GM12878 (cell line): ENCODE measurements around the gene TSSK3. TPM values are rescaled to one million over a fixed set of nuclear protein-coding genes. Genes with fewer than 3 reads are reported as not detected.

ENCODE experiments used
- ATAC-seq: fragments of 200-7000 bp; cut with Tn5 transposase; 3 replicates; pipeline ENCODE4 v1.9.1; 2020; ENCODE audit warnings: mild to moderate bottlenecking, moderate library complexity
- BruUV-seq: library from RNA; stranded (reverse); fragments of 400-500 nt; replicated peaks from 2 replicates; lab custom pipeline; 2021; lab: Mats Ljungman, UMichigan
- CTCF ChIA-PET: fragments of 300-600 bp; sonication (Branson Sonifier 250); formaldehyde crosslinking; extraction: SDS; loops from one replicate; lab custom pipeline; 2021; ENCODE audit warnings: inconsistent platforms; lab: Yijun Ruan, JAX
- POLR2A ChIA-PET: fragments of 350-600 bp; formaldehyde crosslinking; extraction: SDS; loops from one replicate; lab custom pipeline; 2021; ENCODE audit warnings: inconsistent platforms; lab: Charles Lee
- RAD21 ChIA-PET: fragments of 300-600 bp; sonication (Branson Sonifier 250); formaldehyde crosslinking; loops from one replicate; lab custom pipeline; 2023; ENCODE audit warnings: antibody characterized with exemption; ENCODE audit not compliant: unreplicated experiment; lab: Charles Lee
- SMC1A ChIA-PET: fragments of 300-600 bp; sonication (Branson Sonifier 250); formaldehyde crosslinking; loops from one replicate; lab custom pipeline; 2023; ENCODE audit not compliant: unreplicated experiment, uncharacterized antibody; lab: Charles Lee
- DNase-seq: peaks from one replicate; pipeline ENCODE4 v3.0.0-alpha.2; 2011; ENCODE audit warnings: low read depth, low spot score
- FAIRE-seq: peaks from 3 replicates; lab custom pipeline; 2011; peaks lifted over from hg19 to GRCh38; lab: Jason Lieb, UNC
- H2AFZ ChIP-seq: 2 replicates; pipeline ENCODE4 v1.6.0; 2011; ENCODE audit warnings: low read depth, low read length, control low read depth; ENCODE audit not compliant: control insufficient read depth
- H3K27ac ChIP-seq: 2 replicates; pipeline ENCODE4 v1.5.1; 2011; ENCODE audit warnings: control low read depth; ENCODE audit not compliant: control insufficient read depth, insufficient read depth
- H3K27me3 ChIP-seq, 2 experiments: replicated peaks in 1 of 2; 2 replicates each; pipeline versions ENCODE4 v1.6.0 to v1.6.1; 2011; ENCODE audit warnings: low read length in 1 of 2; ENCODE audit not compliant: control insufficient read depth in 2 of 2, insufficient read depth in 2 of 2
- H3K36me3 ChIP-seq, 2 experiments: 2 replicates each; pipeline ENCODE4 v1.5.1; 2011; ENCODE audit warnings: low read length in 1 of 2; ENCODE audit not compliant: control insufficient read depth in 2 of 2, insufficient read depth in 2 of 2
- H3K4me1 ChIP-seq: 2 replicates; pipeline ENCODE4 v1.6.1; 2011; ENCODE audit warnings: mild to moderate bottlenecking, low read length, moderate library complexity, mixed read lengths; ENCODE audit not compliant: control insufficient read depth, insufficient read depth
- H3K4me2 ChIP-seq: 2 replicates; pipeline ENCODE4 v1.6.0; 2011; ENCODE audit warnings: control low read depth; ENCODE audit not compliant: control insufficient read depth, insufficient read depth
- H3K4me3 ChIP-seq: fragments of 200-600 bp; sonication (generic); 2 replicates; pipeline ENCODE4 v1.5.1; 2016
- H3K79me2 ChIP-seq: 2 replicates; pipeline ENCODE4 v1.6.0; 2011; ENCODE audit warnings: low read length; ENCODE audit not compliant: control insufficient read depth, insufficient read depth
- H3K9ac ChIP-seq: 2 replicates; pipeline ENCODE4 v1.8.0; 2011; ENCODE audit warnings: low read length, control low read depth, mixed read lengths; ENCODE audit not compliant: control insufficient read depth, insufficient read depth
- H3K9me3 ChIP-seq: replicated peaks from 3 replicates; pipeline ENCODE4 v1.5.1; 2011; ENCODE audit warnings: mild to moderate bottlenecking, low read length; ENCODE audit not compliant: control insufficient read depth, insufficient read depth
- H4K20me1 ChIP-seq: 2 replicates; pipeline ENCODE4 v1.6.0; 2011; ENCODE audit not compliant: control insufficient read depth, insufficient read depth
- HDGF ChIP-seq: fragments of 450-650 bp; IDR thresholded peaks from 2 replicates; pipeline ENCODE4 v1.6.1; 2016; ENCODE audit warnings: antibody characterized with exemption
- MTA3 ChIP-seq: IDR thresholded peaks from 2 replicates; pipeline ENCODE4 v1.6.1; 2012; ENCODE audit warnings: low read length, inconsistent platforms, borderline replicate concordance
- POLR2A ChIP-seq: IDR thresholded peaks from 2 replicates; pipeline ENCODE4 v1.6.1; 2011; ENCODE audit warnings: low read depth, mild to moderate bottlenecking, low read length
- POLR2AphosphoS5 ChIP-seq: IDR thresholded peaks from 2 replicates; pipeline ENCODE4 v1.6.1; 2011; ENCODE audit warnings: mild to moderate bottlenecking, low read length, inconsistent platforms
- POU2F2 ChIP-seq: IDR thresholded peaks from 3 replicates; pipeline ENCODE4 v1.6.1; 2011; ENCODE audit warnings: low read depth, mild to moderate bottlenecking, low read length, borderline replicate concordance
- TAF1 ChIP-seq: IDR thresholded peaks from 2 replicates; pipeline ENCODE4 v1.6.1; 2011; ENCODE audit warnings: mild to moderate bottlenecking, low read depth, low read length, borderline replicate concordance
- WGBS: methylation state at CpG from one replicate; pipeline ENCODE4 v1.1.6; 2016; ENCODE audit warnings: low lambda C conversion rate; ENCODE audit not compliant: insufficient replicate concordance, insufficient coverage; ENCODE audit errors: missing lambda C conversion rate; 5-methylcytosine and 5-hydroxymethylcytosine counted together
- in situ Hi-C: fragments of 300-500 bp; cut with MboI; formaldehyde crosslinking; loops from 9 replicates; pipeline ENCODE4 v1.14.3; 2018; ENCODE audit warnings: mixed read lengths
- intact Hi-C: fragments of 100-400 bp; cut with micrococcal nuclease; formaldehyde crosslinking; loops from one replicate; pipeline ENCODE4 v1.14.2; 2022; ENCODE audit not compliant: unreplicated experiment
- polyA plus RNA-seq, 11 experiments: library from polyadenylated mRNA; depleted of rRNA in 4 of 11; unstranded in 6 of 11; stranded (reverse) in 5 of 11; fragments of >200 nt; fragmentation: Nextera tagmentation in 4 of 11; fragmentation: Illumina TruSeq in 1 of 11; extraction: Ambion mirVana in 4 of 11; extraction: Trizol in 1 of 11; gene quantifications; 1 replicate in 1 of 11; 2 replicates in 10 of 11; pipeline versions ENCODE4 v1.2.1 to v1.2.3, GENCODE V29; 2011 to 2016; ENCODE audit warnings: inconsistent platforms in 2 of 11, missing spikeins in 2 of 11, low read depth in 1 of 11
- total RNA-seq, 4 experiments: library from RNA; depleted of rRNA in 3 of 4; stranded (reverse); fragments of >200 nt in 3 of 4; fragmentation: Illumina TruSeq in 1 of 4; extraction: Trizol in 1 of 4; gene quantifications; 2 replicates each; pipeline versions ENCODE4 v1.2.1 to v1.2.3, GENCODE V29; 2013 to 2021

The TSSK3 gene
- total and polyA plus RNA-seq, 10 of the 15 experiments (the other 5 are each of a cell fraction or from before 2014, with no cell fraction given): 0.42 to 0.82 (median 0.60) TPM

GRCh38 chr1:32334274-32334861 lies 28.0 kb upstream of the TSSK3 start:
- SMC1A ChIA-PET: interaction anchor here (0.9 to 4.1 kb wide), 5 partner anchors 10 to 94 kb away, joined by 3 to 17 read pairs (median 6); no protein-coding TSS in a partner anchor
- 59% methylated on average over 9 of the region's 9 CpGs for WGBS
- peaks cover 47% of the 10 kb centered on the region for H3K4me1 ChIP-seq
- DNase-seq (no peak), ATAC-seq (0 out of 3 replicates have a peak, but pooled peaks have one; percentile 2), FAIRE-seq (no peak)
- RAD21 ChIA-PET: interaction anchor here (0.8 to 2.5 kb wide), 6 partner anchors 11 to 111 kb away, joined by 3 to 13 read pairs (median 4); partner anchors contain the start of gene BSDC1
- H3K9ac ChIP-seq: peak overlapping the region; percentile 83
- intact Hi-C loops (loop anchor here (2.0 kb wide), 2 partner anchors 38 to 60 kb away; partner anchors contain the start of gene BSDC1), in situ Hi-C loops (no loop called here)
- CTCF ChIA-PET: interaction anchor here (0.6 to 5.2 kb wide), 12 partner anchors 13 to 357 kb away, joined by 3 to 29 read pairs (median 4); partner anchors contain the start of gene BSDC1
- peaks cover 29 to 30% of the 10 kb centered on the region in 2 experiments for H3K36me3 ChIP-seq
- no TSS peak for BruUV-seq
- TF ChIP-seq POLR2A (peak; percentile 49), TAF1 (no peak), POU2F2 (peak; percentile 10; the same call in 1 of the 3 replicates), POLR2AphosphoS5 (peak; percentile 88), HDGF (0 out of 2 replicates have a peak, but pooled peaks have one; percentile 15), MTA3 (peak; percentile 79; the same call in 1 of the 2 replicates)
- no peaks in the 10 kb centered on the region for H3K27me3 ChIP-seq
- no peaks in the 10 kb centered on the region for H3K9me3 ChIP-seq
- POLR2A ChIA-PET: interaction anchor here (0.6 to 2.3 kb wide), 5 partner anchors 11 to 170 kb away, joined by 3 to 10 read pairs (median 7); partner anchors contain the start of genes BSDC1 and LCK
- H3K4me3 ChIP-seq: peak overlapping the region; percentile 80
- H2AFZ ChIP-seq: no peak overlapping the region
- no peaks in the 10 kb centered on the region; the same call in 1 of the 2 replicates for H4K20me1 ChIP-seq
- H3K4me2 ChIP-seq: peak overlapping the region; percentile 78
- peak overlapping the region; percentile 48 for H3K27ac ChIP-seq
- peaks cover 24% of the 10 kb centered on the region for H3K79me2 ChIP-seq
